MM.1S (cell line): ENCODE measurements around the gene TMTC3.

Source experiments
- DNase-seq: peaks from one replicate; pipeline ENCODE4 v3.0.0-alpha.2; 2015
- H2AFZ ChIP-seq: fragments of 300-600 bp; sonication (generic); 2 replicates; pipeline ENCODE4 v1.6.0; 2016; ENCODE audit warnings: antibody characterized with exemption, low read length
- H3F3A ChIP-seq: fragments of 300-600 bp; sonication (generic); 2 replicates; pipeline ENCODE4 v1.6.1; 2016; ENCODE audit warnings: mild to moderate bottlenecking, antibody characterized with exemption, low read length, moderate library complexity, mixed read lengths; ENCODE audit not compliant: insufficient read depth
- H3K27ac ChIP-seq: fragments of 300-600 bp; sonication (generic); 2 replicates; pipeline ENCODE4 v1.5.1; 2016; ENCODE audit warnings: mild to moderate bottlenecking, low read length
- H3K27me3 ChIP-seq: fragments of 300-600 bp; sonication (generic); replicated peaks from 2 replicates; pipeline ENCODE4 v1.6.0; 2016; ENCODE audit warnings: low read length; ENCODE audit not compliant: insufficient read depth
- H3K36me3 ChIP-seq: fragments of 300-600 bp; sonication (generic); replicated peaks from 2 replicates; pipeline ENCODE4 v1.6.1; 2016; ENCODE audit warnings: mild to moderate bottlenecking, low read length, mixed read lengths; ENCODE audit not compliant: insufficient read depth
- H3K4me1 ChIP-seq: fragments of 300-600 bp; sonication (generic); 2 replicates; pipeline ENCODE4 v1.6.1; 2016; ENCODE audit warnings: low read length, mixed read lengths
- H3K4me2 ChIP-seq: fragments of 300-600 bp; sonication (generic); 2 replicates; pipeline ENCODE4 v1.6.0; 2016; ENCODE audit warnings: low read depth, low read length
- H3K4me3 ChIP-seq: fragments of 300-600 bp; sonication (generic); 2 replicates; pipeline ENCODE4 v1.5.1; 2016; ENCODE audit warnings: low read length, mixed read lengths
- H3K79me2 ChIP-seq: fragments of 300-600 bp; sonication (generic); 2 replicates; pipeline ENCODE4 v1.6.1; 2016; ENCODE audit warnings: mixed run types, low read length, mixed read lengths
- H3K9ac ChIP-seq: fragments of 300-600 bp; sonication (generic); 2 replicates; pipeline ENCODE4 v1.6.1; 2016; ENCODE audit warnings: low read length, mixed read lengths
- H3K9me2 ChIP-seq: fragments of 300-600 bp; sonication (generic); replicated peaks from 2 replicates; pipeline ENCODE4 v1.6.1; 2016; ENCODE audit warnings: mild to moderate bottlenecking, low read length, mixed read lengths; ENCODE audit not compliant: insufficient read depth
- H3K9me3 ChIP-seq: fragments of 300-600 bp; sonication (generic); replicated peaks from 2 replicates; pipeline ENCODE4 v1.6.1; 2016; ENCODE audit warnings: mild to moderate bottlenecking, low read length, mixed read lengths; ENCODE audit not compliant: insufficient read depth
- H4K20me1 ChIP-seq: fragments of 300-600 bp; sonication (generic); 2 replicates; pipeline ENCODE4 v1.6.1; 2016; ENCODE audit warnings: mild to moderate bottlenecking, low read length, moderate library complexity, mixed read lengths; ENCODE audit not compliant: insufficient read depth
- CTCF ChIP-seq: fragments of 300-600 bp; sonication (generic); IDR thresholded peaks from 2 replicates; pipeline ENCODE4 v1.5.1; 2016; ENCODE audit warnings: antibody characterized with exemption, low read length, mixed read lengths
- EZH2 ChIP-seq: fragments of 300-600 bp; sonication (generic); optimal IDR thresholded peaks from 2 replicates; pipeline ENCODE3; 2017; ENCODE audit warnings: low read depth, mild to moderate bottlenecking, antibody characterized with exemption, low read length, mixed read lengths
- EZH2phosphoT487 ChIP-seq: fragments of 300-600 bp; sonication (generic); IDR thresholded peaks from 2 replicates; pipeline ENCODE4 v1.6.1; 2018; ENCODE audit warnings: antibody characterized with exemption, low read length

The TMTC3 gene

DNA sequence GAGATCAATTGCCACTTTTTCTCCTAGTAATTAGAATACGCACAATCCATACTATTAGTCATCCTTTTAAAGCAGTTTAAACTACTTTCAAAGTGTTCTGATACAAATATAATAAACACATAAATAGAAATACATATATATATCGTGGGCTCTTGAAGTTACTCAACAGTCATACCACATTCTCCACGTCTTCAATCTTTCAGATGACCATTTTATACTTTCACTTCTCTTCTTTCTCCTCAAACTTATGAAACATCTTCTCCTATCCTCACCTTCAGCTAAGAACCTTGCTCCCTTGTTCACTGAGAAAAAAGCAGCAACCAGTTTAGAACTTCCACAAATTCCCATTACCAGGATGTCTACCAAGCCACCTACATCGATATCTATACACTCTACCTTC, 19.4 kb upstream of the TMTC3 start:
- no peaks in the 10 kb centered on the region; the same call in 1 of the 2 replicates for H3K36me3 ChIP-seq
- H3K4me1 ChIP-seq: no peaks in the 10 kb centered on the region
- no peaks in the 10 kb centered on the region for H3K9me2 ChIP-seq
- H4K20me1 ChIP-seq: no peaks in the 10 kb centered on the region
- no peak overlapping the region for H3K4me2 ChIP-seq
- no peaks in the 10 kb centered on the region for H3F3A ChIP-seq
- H3K79me2 ChIP-seq: no peaks in the 10 kb centered on the region
- no peak overlapping the region for H3K27ac ChIP-seq
- no peaks in the 10 kb centered on the region for H3K27me3 ChIP-seq
- no peak overlapping the region for H2AFZ ChIP-seq
- H3K4me3 ChIP-seq: no peak overlapping the region
- no peaks in the 10 kb centered on the region for H3K9me3 ChIP-seq
- TF ChIP-seq CTCF (no peak), EZH2phosphoT487 (no peak), EZH2 (no peak)
- DNase-seq: no peak
- no peak overlapping the region for H3K9ac ChIP-seq

DNA sequence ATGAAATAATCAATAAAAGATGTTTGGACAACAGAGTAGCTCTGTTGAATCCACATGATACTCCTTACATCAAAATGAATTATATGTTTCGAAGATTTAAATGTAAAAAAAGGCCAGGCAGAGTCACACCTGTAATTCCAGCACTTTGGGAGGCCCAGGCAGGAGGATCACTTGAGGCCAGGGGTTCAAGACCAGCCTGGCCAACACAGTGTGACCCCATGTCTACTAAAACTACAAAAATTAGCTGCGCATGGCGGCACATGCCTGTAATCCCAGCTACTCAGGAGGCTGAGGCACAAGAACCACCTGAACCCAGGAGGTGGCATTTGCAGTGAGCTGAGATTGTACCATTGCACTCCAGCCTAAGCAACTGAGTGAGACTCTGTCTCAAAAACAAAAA, 15.0 kb upstream of the TMTC3 start:
- no peaks in the 10 kb centered on the region for H3K79me2 ChIP-seq
- no peaks in the 10 kb centered on the region for H4K20me1 ChIP-seq
- H3K27ac ChIP-seq: no peak overlapping the region
- no peaks in the 10 kb centered on the region for H3F3A ChIP-seq
- no peak for DNase-seq
- no peaks in the 10 kb centered on the region for H3K4me1 ChIP-seq
- no peaks in the 10 kb centered on the region for H3K9me3 ChIP-seq
- H3K36me3 ChIP-seq: no peaks in the 10 kb centered on the region; the same call in 1 of the 2 replicates
- H3K4me2 ChIP-seq: no peak overlapping the region
- H3K9me2 ChIP-seq: no peaks in the 10 kb centered on the region
- H3K9ac ChIP-seq: no peak overlapping the region
- H3K27me3 ChIP-seq: no peaks in the 10 kb centered on the region
- H3K4me3 ChIP-seq: no peak overlapping the region
- TF ChIP-seq EZH2 (no peak), CTCF (no peak), EZH2phosphoT487 (no peak)
- no peak overlapping the region for H2AFZ ChIP-seq

DNA sequence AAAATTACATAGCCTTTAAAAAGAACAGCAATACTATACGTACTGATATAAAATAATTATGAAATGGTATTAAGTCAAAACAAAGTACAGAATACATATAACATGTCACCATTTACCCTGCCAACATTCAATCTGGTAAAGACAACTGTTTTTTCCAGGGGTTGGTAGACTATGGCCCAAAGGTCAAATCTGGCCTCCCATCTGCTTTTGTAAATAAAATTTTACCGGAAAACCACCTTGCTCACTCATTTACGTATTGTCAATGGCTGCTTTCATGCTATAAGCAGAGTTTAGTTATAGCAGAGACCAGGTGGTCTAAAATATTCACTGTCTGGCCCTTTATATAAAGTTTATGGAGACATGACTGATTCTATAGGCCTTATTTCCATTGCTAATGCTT, 14.3 kb upstream of the TMTC3 start:
- TF ChIP-seq CTCF (no peak), EZH2 (no peak)
- Histone ChIP-seq H3F3A (no peaks in the 10 kb centered on the region), H3K4me3 (no peak overlapping the region), H3K4me2 (no peak overlapping the region), H3K4me1 (0 out of 2 replicates have a peak, but pooled peaks cover 5% of the 10 kb centered on the region), H3K9me2 (no peaks in the 10 kb centered on the region), H3K27ac (no peak overlapping the region), H3K27me3 (no peaks in the 10 kb centered on the region), H3K36me3 (no peaks in the 10 kb centered on the region; the same call in 1 of the 2 replicates), H3K9ac (no peak overlapping the region), H4K20me1 (no peaks in the 10 kb centered on the region), H3K9me3 (no peaks in the 10 kb centered on the region), H2AFZ (no peak overlapping the region), H3K79me2 (no peaks in the 10 kb centered on the region)
- DNase-seq: no peak
